PC-9 (cell line): ENCODE data around the gene ABCG4. TPM values are rescaled to one million over a fixed set of nuclear protein-coding genes. Genes with fewer than 3 reads are reported as not detected.
A peak's percentile ranks its signal among the peaks of the same experiment; 100 is the strongest.
"Not testable (repeated sequence)": the region's sequence is repeated elsewhere in the genome, so short reads cannot be mapped to it uniquely, and the experiment has no call there.

Experiments used
- BruUV-seq: library from RNA; stranded (reverse); fragments of 400-500 nt; replicated peaks from 2 replicates; lab custom pipeline; 2021; lab: Mats Ljungman, UMichigan
- CTCF ChIA-PET: fragments of 300-600 bp; sonication (Branson Sonifier 250); formaldehyde crosslinking; loops from one replicate; lab custom pipeline; 2022; ENCODE audit warnings: antibody characterized with exemption; lab: Charles Lee
- POLR2A ChIA-PET: fragments of 300-600 bp; sonication (Branson Sonifier 250); formaldehyde crosslinking; loops from one replicate; lab custom pipeline; 2022; ENCODE audit warnings: antibody characterized with exemption; ENCODE audit not compliant: unreplicated experiment; lab: Charles Lee
- DNase-seq, 2 experiments: peaks; one replicate each; pipeline versions ENCODE4 v3.0.0 to v3.0.0-alpha.2; 2015 to 2022; ENCODE audit warnings: mixed read lengths in 1 of 2
- H2AFZ ChIP-seq: fragments of 200-600 bp; sonication (generic); 2 replicates; pipeline ENCODE4 v1.8.1; 2017; ENCODE audit warnings: antibody characterized with exemption
- H3F3A ChIP-seq: fragments of 200-600 bp; sonication (generic); 2 replicates; pipeline ENCODE4 v1.8.1; 2017; ENCODE audit warnings: antibody characterized with exemption, mild to moderate bottlenecking, low read depth; ENCODE audit not compliant: insufficient read depth
- H3K27ac ChIP-seq: fragments of 200-600 bp; sonication (generic); 2 replicates; pipeline ENCODE4 v1.6.1; 2016; ENCODE audit warnings: mixed run types
- H3K27me3 ChIP-seq: fragments of 200-600 bp; sonication (generic); 2 replicates; pipeline ENCODE4 v1.6.1; 2016; ENCODE audit warnings: low read depth, mixed run types; ENCODE audit not compliant: insufficient read depth
- H3K36me3 ChIP-seq: fragments of 200-600 bp; sonication (generic); 2 replicates; pipeline ENCODE4 v1.6.1; 2016; ENCODE audit warnings: low read depth, mixed run types
- H3K4me1 ChIP-seq: fragments of 200-600 bp; sonication (generic); replicated peaks from 2 replicates; pipeline ENCODE4 v1.6.1; 2016; ENCODE audit warnings: mixed run types; ENCODE audit not compliant: insufficient read depth
- H3K4me2 ChIP-seq: fragments of 200-600 bp; sonication (generic); 2 replicates; pipeline ENCODE4 v1.6.1; 2017; ENCODE audit warnings: mixed run types
- H3K4me3 ChIP-seq: fragments of 200-600 bp; sonication (generic); 2 replicates; pipeline ENCODE4 v1.6.1; 2016; ENCODE audit warnings: mixed run types
- H3K79me2 ChIP-seq: fragments of 200-600 bp; sonication (generic); 2 replicates; pipeline ENCODE4 v1.6.1; 2017; ENCODE audit warnings: low read depth, mixed run types
- H3K9me2 ChIP-seq: fragments of 200-600 bp; sonication (generic); 2 replicates; pipeline ENCODE4 v1.8.1; 2017; ENCODE audit warnings: mild to moderate bottlenecking; ENCODE audit not compliant: insufficient read depth
- H3K9me3 ChIP-seq: fragments of 200-600 bp; sonication (generic); 2 replicates; pipeline ENCODE4 v1.8.1; 2016; ENCODE audit warnings: low read depth; ENCODE audit not compliant: insufficient read depth
- H4K20me1 ChIP-seq: fragments of 200-600 bp; sonication (generic); 2 replicates; pipeline ENCODE4 v1.8.1; 2017; ENCODE audit not compliant: insufficient read depth
- EZH2 ChIP-seq: fragments of 200-600 bp; sonication (generic); IDR thresholded peaks from 2 replicates; pipeline ENCODE4 v1.8.0; 2017; ENCODE audit warnings: antibody characterized with exemption, low read depth
- intact Hi-C: fragments of 100-400 bp; cut with micrococcal nuclease; formaldehyde crosslinking; loops from one replicate; pipeline ENCODE4 v1.10.0; 2022; ENCODE audit not compliant: unreplicated experiment
- total RNA-seq: library from RNA; stranded (reverse); gene quantifications from 2 replicates; pipeline ENCODE4 v1.2.3, GENCODE V29; 2021
- TF ChIP-seq, protein P1 (sequence below): fragments of 200-600 bp; sonication (generic); conservative IDR thresholded peaks from 2 replicates; pipeline ENCODE4 v1.6.1; 2017; ENCODE audit warnings: mixed run types, antibody characterized with exemption, mild to moderate bottlenecking, moderate library complexity

Gene ABCG4
- total RNA-seq, 1 experiment from 2014 or later = 0.11 TPM

DNA sequence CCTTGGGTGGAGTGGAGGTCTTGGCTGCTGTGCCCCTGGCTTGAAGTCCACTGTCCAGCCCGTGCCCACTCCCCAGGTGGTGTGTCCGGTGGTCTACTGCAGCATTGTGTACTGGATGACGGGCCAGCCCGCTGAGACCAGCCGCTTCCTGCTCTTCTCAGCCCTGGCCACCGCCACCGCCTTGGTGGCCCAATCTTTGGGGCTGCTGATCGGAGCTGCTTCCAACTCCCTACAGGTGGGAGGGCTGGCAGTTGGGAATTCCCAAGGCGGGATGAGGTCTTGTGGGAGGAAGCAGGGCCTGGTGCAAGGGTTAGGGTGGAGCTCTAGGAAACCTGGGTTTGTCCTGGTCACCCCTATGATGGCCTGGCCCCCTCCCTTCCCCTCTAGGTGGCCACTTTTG lies 11.3 kb downstream of the ABCG4 start:
- no peaks in the 10 kb centered on the region for H3K9me3 ChIP-seq
- no peak overlapping the region for H2AFZ ChIP-seq
- no peaks in the 10 kb centered on the region for H3K79me2 ChIP-seq
- CTCF ChIA-PET = no interaction called here
- H3K4me2 ChIP-seq = no peak overlapping the region
- H3K36me3 ChIP-seq = no peaks in the 10 kb centered on the region
- H3K9me2 ChIP-seq = no peaks in the 10 kb centered on the region
- BruUV-seq = no TSS peak
- no peak overlapping the region for H3K27ac ChIP-seq
- TF ChIP-seq, protein P1, sequence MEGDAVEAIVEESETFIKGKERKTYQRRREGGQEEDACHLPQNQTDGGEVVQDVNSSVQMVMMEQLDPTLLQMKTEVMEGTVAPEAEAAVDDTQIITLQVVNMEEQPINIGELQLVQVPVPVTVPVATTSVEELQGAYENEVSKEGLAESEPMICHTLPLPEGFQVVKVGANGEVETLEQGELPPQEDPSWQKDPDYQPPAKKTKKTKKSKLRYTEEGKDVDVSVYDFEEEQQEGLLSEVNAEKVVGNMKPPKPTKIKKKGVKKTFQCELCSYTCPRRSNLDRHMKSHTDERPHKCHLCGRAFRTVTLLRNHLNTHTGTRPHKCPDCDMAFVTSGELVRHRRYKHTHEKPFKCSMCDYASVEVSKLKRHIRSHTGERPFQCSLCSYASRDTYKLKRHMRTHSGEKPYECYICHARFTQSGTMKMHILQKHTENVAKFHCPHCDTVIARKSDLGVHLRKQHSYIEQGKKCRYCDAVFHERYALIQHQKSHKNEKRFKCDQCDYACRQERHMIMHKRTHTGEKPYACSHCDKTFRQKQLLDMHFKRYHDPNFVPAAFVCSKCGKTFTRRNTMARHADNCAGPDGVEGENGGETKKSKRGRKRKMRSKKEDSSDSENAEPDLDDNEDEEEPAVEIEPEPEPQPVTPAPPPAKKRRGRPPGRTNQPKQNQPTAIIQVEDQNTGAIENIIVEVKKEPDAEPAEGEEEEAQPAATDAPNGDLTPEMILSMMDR = no peak
- no peak for TF ChIP-seq EZH2
- H3F3A ChIP-seq = no peaks in the 10 kb centered on the region
- peaks cover 8% of the 10 kb centered on the region; the same call in 1 of the 2 replicates for H3K27me3 ChIP-seq
- no peaks in the 10 kb centered on the region for H3K4me1 ChIP-seq
- no peaks in the 10 kb centered on the region for H4K20me1 ChIP-seq
- POLR2A ChIA-PET = no interaction called here
- no peak for DNase-seq
- H3K4me3 ChIP-seq = no peak overlapping the region
- intact Hi-C loops = no loop called here

DNA sequence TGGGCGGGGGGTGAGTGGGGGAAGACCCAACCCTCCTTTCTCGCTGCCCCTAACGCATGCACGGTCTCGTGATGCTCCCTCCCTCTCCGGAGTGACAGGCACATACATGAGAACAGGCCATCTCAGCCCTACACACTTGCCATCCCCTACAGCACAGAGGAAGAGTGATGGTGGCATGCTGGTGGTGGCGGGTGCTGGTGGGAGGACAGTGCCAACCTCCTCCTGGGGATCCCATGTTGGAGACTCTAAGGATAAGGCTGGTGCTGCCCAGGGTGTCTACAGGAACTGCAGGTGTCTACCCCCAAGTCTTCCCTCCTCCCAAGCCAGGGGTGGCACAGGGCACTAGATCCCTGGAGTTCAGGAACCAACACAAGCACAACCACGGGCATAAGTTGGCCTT lies 13.0 kb downstream of the ABCG4 start:
- H3F3A ChIP-seq = peaks cover 13% of the 10 kb centered on the region
- BruUV-seq = no TSS peak
- TF ChIP-seq EZH2 = no peak
- TF ChIP-seq, protein P1 = no peak
- H3K4me1 ChIP-seq = peaks cover 12% of the 10 kb centered on the region
- peaks cover 8% of the 10 kb centered on the region; the same call in 1 of the 2 replicates for H3K27me3 ChIP-seq
- intact Hi-C loops = no loop called here
- no peaks in the 10 kb centered on the region for H3K36me3 ChIP-seq
- no peaks in the 10 kb centered on the region for H4K20me1 ChIP-seq
- H2AFZ ChIP-seq = no peak overlapping the region
- no peak for DNase-seq
- H3K4me3 ChIP-seq = no peak overlapping the region
- ChIA-PET POLR2A (no interaction called here), CTCF (no interaction called here)
- no peaks in the 10 kb centered on the region for H3K9me3 ChIP-seq
- no peak overlapping the region for H3K4me2 ChIP-seq
- H3K27ac ChIP-seq = no peak overlapping the region
- no peaks in the 10 kb centered on the region for H3K79me2 ChIP-seq
- H3K9me2 ChIP-seq = no peaks in the 10 kb centered on the region

DNA sequence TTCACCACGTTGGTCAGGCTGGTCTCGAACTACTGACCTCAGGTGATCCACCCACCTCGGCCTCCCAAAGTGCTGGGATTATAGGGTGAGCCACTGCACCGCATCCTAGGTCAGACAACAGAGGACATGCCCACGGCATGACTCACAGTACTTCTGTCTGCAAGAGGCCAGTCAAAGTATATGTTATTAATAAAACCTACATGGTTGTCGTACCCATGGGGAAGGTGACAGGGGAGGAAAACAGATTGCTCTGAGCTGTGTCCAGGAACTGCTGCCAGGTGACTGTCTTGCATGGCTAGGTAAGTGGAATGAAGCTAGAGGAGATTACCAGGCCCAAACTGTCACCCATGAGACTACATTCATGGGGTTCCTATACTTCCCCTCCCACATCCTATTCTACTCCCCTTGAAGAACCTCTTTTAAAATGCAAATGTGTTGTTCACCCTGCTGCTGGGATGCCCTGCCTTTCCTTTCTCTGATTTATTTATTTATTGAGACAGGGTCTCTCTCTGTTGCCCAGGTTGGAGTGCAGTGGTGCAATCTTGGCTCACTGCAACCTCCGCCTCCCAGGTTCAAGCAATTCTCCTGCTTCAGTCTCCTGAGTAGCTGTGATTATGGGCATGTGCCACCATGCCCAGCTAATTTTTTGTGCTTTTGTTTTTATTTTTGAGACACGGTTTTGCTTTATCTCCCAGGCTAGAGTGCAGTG lies 17.7 kb downstream of the ABCG4 start:
- TF ChIP-seq, protein P1 = no peak
- TF ChIP-seq EZH2 = no peak
- H3F3A ChIP-seq = peaks cover 48% of the 10 kb centered on the region
- no peaks in the 10 kb centered on the region for H3K27me3 ChIP-seq
- no peaks in the 10 kb centered on the region for H3K36me3 ChIP-seq
- no peaks in the 10 kb centered on the region for H4K20me1 ChIP-seq
- H3K4me1 ChIP-seq = peaks cover 29% of the 10 kb centered on the region
- H2AFZ ChIP-seq = no peak overlapping the region
- intact Hi-C loops = no loop called here
- peak; percentile 73 to 98 for DNase-seq
- no peaks in the 10 kb centered on the region for H3K79me2 ChIP-seq
- CTCF ChIA-PET = interaction anchor here (1.1 kb wide), 1 partner anchor 9 kb away, joined by 3 read pairs; no protein-coding TSS in a partner anchor
- H3K27ac ChIP-seq = peak overlapping the region; percentile 38
- BruUV-seq = no TSS peak
- POLR2A ChIA-PET = interaction anchor here (0.6 to 1.0 kb wide), 2 partner anchors 81 to 544 kb away, joined by 4 to 5 read pairs; partner anchors contain the start of gene HMBS
- no peaks in the 10 kb centered on the region for H3K9me2 ChIP-seq
- H3K4me2 ChIP-seq = peak overlapping the region; percentile 22; the same call in 1 of the 2 replicates
- no peaks in the 10 kb centered on the region for H3K9me3 ChIP-seq
- no peak overlapping the region for H3K4me3 ChIP-seq

DNA sequence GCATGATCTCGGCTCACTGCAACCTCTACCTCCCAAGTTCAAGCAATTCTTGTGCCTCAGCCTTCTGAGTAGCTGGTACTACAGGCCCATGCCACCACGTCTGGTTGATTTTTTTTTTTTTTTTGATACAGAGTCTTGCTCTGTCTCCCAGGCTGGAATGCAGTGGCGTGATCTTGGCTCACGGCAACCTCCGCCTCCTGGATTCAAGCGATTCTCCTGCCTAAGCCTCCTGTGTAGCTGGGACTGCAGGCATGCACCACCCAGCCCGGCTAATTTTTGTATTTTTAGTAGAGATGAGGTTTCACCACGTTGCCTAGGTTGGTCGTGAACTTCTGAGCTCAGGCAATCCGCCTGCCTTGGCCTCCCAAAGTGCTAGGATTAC lies 18.2 kb downstream of the ABCG4 start:
- H2AFZ ChIP-seq, H3K27me3 ChIP-seq, H4K20me1 ChIP-seq, intact Hi-C loops, H3K79me2 ChIP-seq, BruUV-seq, H3K9me2 ChIP-seq, H3K4me3 ChIP-seq, DNase-seq, H3K9me3 ChIP-seq, H3K36me3 ChIP-seq: not testable (repeated sequence)
- H3K4me1 ChIP-seq = peaks cover 29% of the 10 kb centered on the region
- ChIA-PET POLR2A (interaction anchor here (0.6 to 1.0 kb wide), 2 partner anchors 82 to 544 kb away, joined by 4 to 5 read pairs; partner anchors contain the start of gene HMBS), CTCF (interaction anchor here (1.1 kb wide), 1 partner anchor 10 kb away, joined by 3 read pairs; no protein-coding TSS in a partner anchor)
- H3K27ac ChIP-seq = 0 out of 2 replicates have a peak overlapping the region, but pooled peaks have one; percentile 38
- peaks cover 48% of the 10 kb centered on the region for H3F3A ChIP-seq
- peak overlapping the region; percentile 22; the same call in 1 of the 2 replicates for H3K4me2 ChIP-seq
